ENCODE data around the gene CAB39L. TPM values are rescaled to one million over a fixed set of nuclear protein-coding genes. Genes with fewer than 3 reads are reported as not detected.

Gene CAB39L
- total and polyA plus RNA-seq, 4 donors: 1.8 to 5.1 (median 2.1) TPM

GRCh38 chr13:49304356-49304755, 139.5 kb downstream of the CAB39L start:
- Histone ChIP-seq H3K9ac (ENCODE audit: low read depth in 1 of 2, low read length in 2 of 2) (no peak overlapping the region), H3K36me3 (ENCODE audit: control insufficient read depth in 4 of 4, insufficient read depth in 3 of 4, low read depth in 1 of 4, low read length in 3 of 4) (no peaks in the 10 kb centered on the region), H3K9me3 (ENCODE audit: control insufficient read depth in 4 of 4, low read length in 3 of 4) (no peaks in the 10 kb centered on the region), H3K4me3 (ENCODE audit: low read depth in 1 of 3, low read length in 3 of 3) (no peak overlapping the region), H3K27me3 (ENCODE audit: control insufficient read depth in 4 of 4, insufficient read depth in 4 of 4, low read length in 3 of 4) (no peaks in the 10 kb centered on the region), H3K4me1 (ENCODE audit: control insufficient read depth in 4 of 4, insufficient read depth in 4 of 4, low read length in 3 of 4) (peaks cover 2 to 21% (median 13%) of the 10 kb centered on the region in 4 donors), H3K27ac (ENCODE audit: low read depth in 1 of 2, low read length in 2 of 2) (no peak overlapping the region)
- 95% methylated on average over 12 of the region's 12 CpGs for WGBS
- DNase-seq (ENCODE audit: low spot score): no peak
- TF ChIP-seq HNF4G (IDR thresholded peaks at IDR 0.05) (no peak), ATF3 (IDR thresholded peaks at IDR 0.05) (no peak), HNF4A (conservative IDR thresholded peaks at IDR 0.05) (no peak), NR2F2 (IDR thresholded peaks at IDR 0.05) (no peak), ZBTB33 (IDR thresholded peaks at IDR 0.05) (no peak), YY1 (IDR thresholded peaks at IDR 0.05) (no peak), MAX (IDR thresholded peaks at IDR 0.05) (no peak), FOXA2 (IDR thresholded peaks at IDR 0.05) (no peak), RAD21 (IDR thresholded peaks at IDR 0.05) (no peak), EGR1 (IDR thresholded peaks at IDR 0.05; ENCODE audit: low read depth in 2 of 2) (no peak), CTCF (IDR thresholded peaks at IDR 0.05; ENCODE audit: low read depth, low read length, missing input control) (no peak), FOXA1 (IDR thresholded peaks at IDR 0.05) (no peak), SP1 (IDR thresholded peaks at IDR 0.05) (no peak), GABPA (IDR thresholded peaks at IDR 0.05 in 1 of 2, conservative IDR thresholded peaks at IDR 0.05 in 1 of 2) (no peak), RXRA (IDR thresholded peaks at IDR 0.05) (no peak), REST (IDR thresholded peaks at IDR 0.05) (no peak), TAF1 (conservative IDR thresholded peaks at IDR 0.05) (no peak), JUND (IDR thresholded peaks at IDR 0.05) (no peak)

All from liver (tissue), 9 donors.